Prostate gland (tissue), 2 donors: ENCODE results near the gene EIPR1. TPM values are rescaled to one million over a fixed set of nuclear protein-coding genes. Genes with fewer than 3 reads are reported as not detected.

Experiments used
- DNase-seq: peaks from one replicate; pipeline ENCODE4 v3.0.0-alpha.2; 2019; ENCODE audit warnings: low spot score
- H3K27ac ChIP-seq, 2 donors: fragments of 200-600 bp; sonication (generic); 2 replicates each; pipeline ENCODE4 v1.5.1; 2017 to 2019
- H3K27me3 ChIP-seq: fragments of 200-600 bp; sonication (generic); replicated peaks from 2 replicates; pipeline ENCODE4 v1.5.1; 2019; ENCODE audit not compliant: insufficient read depth
- H3K36me3 ChIP-seq, 2 donors: fragments of 200-600 bp; sonication (generic); 1 replicate in 1 of 2; 2 replicates in 1 of 2; pipeline versions ENCODE4 v1.5.1 to v1.8.1; 2017 to 2019
- H3K4me1 ChIP-seq: fragments of 200-600 bp; sonication (generic); replicated peaks from 2 replicates; pipeline ENCODE4 v1.5.1; 2019
- H3K4me3 ChIP-seq, 2 donors: fragments of 200-600 bp; sonication (generic); 2 replicates each; pipeline ENCODE4 v1.5.1; 2017 to 2019
- H3K9me3 ChIP-seq: fragments of 200-600 bp; sonication (generic); 2 replicates; pipeline ENCODE4 v1.5.1; 2017
- POLR2A ChIP-seq: fragments of 450-650 bp; IDR thresholded peaks from one replicate; pipeline ENCODE4 v1.6.1; 2016; ENCODE audit warnings: antibody characterized with exemption, mild to moderate bottlenecking
- POLR2AphosphoS5 ChIP-seq: sonication (generic); formaldehyde crosslinking; IDR thresholded peaks from one replicate; pipeline ENCODE4 v1.6.1; 2017; ENCODE audit warnings: antibody characterized with exemption
- WGBS: methylation state at CpG from one replicate; pipeline ENCODE4 v1.1.5; 2018; 5-methylcytosine and 5-hydroxymethylcytosine counted together
- intact Hi-C: fragments of 100-400 bp; cut with DNase I; formaldehyde crosslinking; loops from one replicate; pipeline ENCODE4 v1.14.2; 2022
- total RNA-seq, 2 donors: library from RNA; depleted of rRNA; stranded (reverse); fragments of >200 nt; gene quantifications; one replicate each; pipeline ENCODE4 v1.1.0, GENCODE V29; 2016
- TF ChIP-seq, protein P1 (sequence below), 4 experiments: fragments of 200-600 bp in 2 of 4; fragments of 450-650 bp in 2 of 4; sonication (generic) in 2 of 4; IDR thresholded peaks; 1 replicate in 3 of 4; 2 replicates in 1 of 4; pipeline ENCODE4 v1.5.1; 2016 to 2019; ENCODE audit warnings: antibody characterized with exemption in 4 of 4, mild to moderate bottlenecking in 2 of 4, moderate library complexity in 2 of 4

The EIPR1 gene
- total RNA-seq, 2 donors from 2014 or later: 30.0 to 52.3 TPM

DNA sequence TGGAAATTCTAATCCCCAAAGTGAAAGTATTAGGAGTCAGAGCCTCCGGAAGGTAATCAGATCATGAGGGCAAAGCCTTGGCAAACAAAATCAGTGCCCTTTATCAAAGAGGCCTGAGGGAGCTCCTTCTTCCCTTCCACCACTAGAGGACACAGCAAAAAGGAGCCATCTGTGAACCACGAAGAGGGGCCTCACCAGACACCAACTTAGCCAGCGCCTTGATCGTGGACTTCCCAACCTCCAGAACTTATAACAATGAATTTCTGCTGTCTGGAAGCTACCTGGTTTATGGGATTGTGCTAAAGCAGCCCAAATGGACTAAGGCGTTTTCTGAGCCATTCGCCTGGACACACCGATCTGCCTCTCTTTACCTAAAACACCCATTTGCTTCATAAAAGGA is 133.1 kb downstream of the EIPR1 start:
- DNase-seq: no peak
- 90% methylated on average over 7 of the region's 7 CpGs for WGBS
- Histone ChIP-seq H3K27ac (no peak overlapping the region), H3K4me3 (no peak overlapping the region), H3K4me1 (no peaks in the 10 kb centered on the region), H3K9me3 (no peaks in the 10 kb centered on the region), H3K36me3 (no peaks in the 10 kb centered on the region), H3K27me3 (no peaks in the 10 kb centered on the region)
- TF ChIP-seq POLR2AphosphoS5 (no peak), POLR2A (no peak)
- TF ChIP-seq, protein P1, sequence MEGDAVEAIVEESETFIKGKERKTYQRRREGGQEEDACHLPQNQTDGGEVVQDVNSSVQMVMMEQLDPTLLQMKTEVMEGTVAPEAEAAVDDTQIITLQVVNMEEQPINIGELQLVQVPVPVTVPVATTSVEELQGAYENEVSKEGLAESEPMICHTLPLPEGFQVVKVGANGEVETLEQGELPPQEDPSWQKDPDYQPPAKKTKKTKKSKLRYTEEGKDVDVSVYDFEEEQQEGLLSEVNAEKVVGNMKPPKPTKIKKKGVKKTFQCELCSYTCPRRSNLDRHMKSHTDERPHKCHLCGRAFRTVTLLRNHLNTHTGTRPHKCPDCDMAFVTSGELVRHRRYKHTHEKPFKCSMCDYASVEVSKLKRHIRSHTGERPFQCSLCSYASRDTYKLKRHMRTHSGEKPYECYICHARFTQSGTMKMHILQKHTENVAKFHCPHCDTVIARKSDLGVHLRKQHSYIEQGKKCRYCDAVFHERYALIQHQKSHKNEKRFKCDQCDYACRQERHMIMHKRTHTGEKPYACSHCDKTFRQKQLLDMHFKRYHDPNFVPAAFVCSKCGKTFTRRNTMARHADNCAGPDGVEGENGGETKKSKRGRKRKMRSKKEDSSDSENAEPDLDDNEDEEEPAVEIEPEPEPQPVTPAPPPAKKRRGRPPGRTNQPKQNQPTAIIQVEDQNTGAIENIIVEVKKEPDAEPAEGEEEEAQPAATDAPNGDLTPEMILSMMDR (IDR thresholded peaks at IDR 0.05): no peak
- intact Hi-C loops: no loop called here

DNA sequence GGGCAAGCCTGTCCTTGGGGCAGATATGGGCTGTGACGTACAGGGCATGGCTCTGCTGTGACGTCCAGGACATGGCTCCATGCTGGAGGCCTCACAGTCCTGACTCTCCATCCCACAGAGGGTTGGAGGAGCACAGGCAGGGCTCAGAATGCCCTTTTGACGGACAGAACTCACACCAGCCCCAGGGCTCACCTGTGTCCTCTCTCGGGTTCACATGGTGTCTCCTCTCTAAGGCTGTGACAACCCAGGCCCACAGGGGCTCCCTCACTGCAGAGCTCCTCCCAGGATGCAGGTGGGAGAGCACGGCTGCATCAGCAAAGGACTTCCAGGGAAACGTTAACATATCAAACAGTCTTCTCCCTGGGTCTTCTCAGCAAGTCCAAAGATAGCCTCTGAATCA is 133.8 kb downstream of the EIPR1 start:
- intact Hi-C loops: no loop called here
- H3K27me3 ChIP-seq: no peaks in the 10 kb centered on the region
- no peak overlapping the region for H3K4me3 ChIP-seq
- 95% methylated on average over 6 of the region's 6 CpGs for WGBS
- no peaks in the 10 kb centered on the region for H3K36me3 ChIP-seq
- H3K27ac ChIP-seq: no peak overlapping the region
- TF ChIP-seq POLR2AphosphoS5 (no peak), POLR2A (no peak)
- TF ChIP-seq, protein P1 (IDR thresholded peaks at IDR 0.05): no peak
- H3K4me1 ChIP-seq: no peaks in the 10 kb centered on the region
- no peak for DNase-seq
- no peaks in the 10 kb centered on the region for H3K9me3 ChIP-seq

DNA sequence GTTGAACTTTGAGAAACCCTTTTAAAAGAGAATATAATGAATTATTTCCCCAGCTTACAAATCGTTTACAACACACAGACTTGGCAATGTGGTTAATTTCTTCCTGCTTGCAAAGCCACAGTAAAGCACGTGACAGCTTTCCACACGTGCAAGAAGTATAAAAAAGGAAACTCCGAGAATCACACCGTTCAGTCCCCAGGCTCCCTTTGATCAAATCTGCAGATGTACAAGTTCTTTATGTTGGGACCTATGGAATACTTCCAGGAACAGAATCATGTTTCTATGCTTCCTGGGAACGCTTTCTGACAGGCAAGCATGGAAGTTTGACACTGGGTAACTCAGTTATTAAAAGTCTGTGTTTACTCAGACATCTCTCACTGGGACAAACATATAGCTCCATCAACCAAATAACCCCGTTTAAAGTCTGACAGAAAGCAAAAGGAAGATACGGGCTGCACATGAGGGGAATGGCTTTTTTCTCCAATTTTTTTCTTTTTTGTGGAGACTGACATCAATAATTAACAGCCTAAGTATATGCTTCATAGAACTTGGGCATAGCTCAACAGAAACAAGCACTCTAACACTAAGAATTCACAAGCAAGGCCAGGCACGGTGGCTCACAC is 134.8 kb downstream of the EIPR1 start:
- DNase-seq: no peak

DNA sequence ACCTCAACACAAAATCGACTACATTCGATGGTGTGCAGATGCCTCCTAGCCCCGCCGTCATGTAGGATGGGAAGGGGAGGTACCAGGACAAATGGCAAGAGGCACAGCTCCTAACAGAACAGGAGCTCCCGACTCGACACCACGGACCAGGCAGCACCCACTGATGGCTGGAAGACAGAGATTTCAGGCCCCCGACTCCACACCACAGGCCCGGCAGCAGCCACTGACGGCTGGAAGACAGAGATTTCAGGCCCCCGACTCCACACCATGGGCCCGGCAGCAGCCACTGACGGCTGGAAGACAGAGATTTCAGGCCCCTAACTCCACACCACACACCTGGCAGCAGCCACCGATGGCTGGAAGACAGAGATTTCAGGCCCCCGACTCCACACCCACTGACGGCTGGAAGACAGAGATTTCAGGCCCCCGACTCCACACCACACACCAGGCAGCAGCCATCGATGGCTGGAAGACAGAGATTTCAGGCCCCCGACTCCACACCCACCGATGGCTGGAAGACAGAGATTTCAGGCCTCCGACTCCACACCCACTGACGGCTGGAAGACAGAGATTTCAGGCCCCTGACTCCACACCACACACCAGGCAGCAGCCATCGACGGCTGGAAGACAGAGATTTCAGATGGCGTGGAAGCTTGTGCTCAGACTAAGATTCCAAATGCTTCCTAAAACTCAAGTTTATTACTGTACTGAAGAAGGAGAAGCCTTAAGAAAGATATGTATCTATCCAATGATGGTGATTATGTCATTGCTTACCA is 135.5 kb downstream of the EIPR1 start:
- Histone ChIP-seq H3K27ac (no peak overlapping the region), H3K4me3 (no peak overlapping the region)
- TF ChIP-seq POLR2A: no peak
- TF ChIP-seq POLR2AphosphoS5: no peak
- TF ChIP-seq, protein P1 (IDR thresholded peaks at IDR 0.05): no peak

More for the DNA sequence above, 134.8 kb downstream of the EIPR1 start:
- Histone ChIP-seq H3K27ac (no peak overlapping the region), H3K4me3 (no peak overlapping the region), H3K9me3 (no peaks in the 10 kb centered on the region), H3K4me1 (no peaks in the 10 kb centered on the region), H3K36me3 (no peaks in the 10 kb centered on the region), H3K27me3 (no peaks in the 10 kb centered on the region)
- intact Hi-C loops: no loop called here
- 51% methylated on average over 9 of the region's 9 CpGs for WGBS
- TF ChIP-seq POLR2AphosphoS5 (no peak), POLR2A (no peak)
- TF ChIP-seq, protein P1 (IDR thresholded peaks at IDR 0.05): no peak

More for the DNA sequence above, 135.5 kb downstream of the EIPR1 start:
- 86% methylated on average over 16 of the region's 25 CpGs for WGBS
- Histone ChIP-seq H3K9me3 (no peaks in the 10 kb centered on the region), H3K27me3 (no peaks in the 10 kb centered on the region), H3K4me1 (no peaks in the 10 kb centered on the region), H3K36me3 (no peaks in the 10 kb centered on the region)
- intact Hi-C loops: no loop called here
- DNase-seq: no peak
